Measurements from ENCODE around the gene SYT10. TPM values are rescaled to one million over a fixed set of nuclear protein-coding genes. Genes with fewer than 3 reads are reported as not detected.

The SYT10 gene, protein sequence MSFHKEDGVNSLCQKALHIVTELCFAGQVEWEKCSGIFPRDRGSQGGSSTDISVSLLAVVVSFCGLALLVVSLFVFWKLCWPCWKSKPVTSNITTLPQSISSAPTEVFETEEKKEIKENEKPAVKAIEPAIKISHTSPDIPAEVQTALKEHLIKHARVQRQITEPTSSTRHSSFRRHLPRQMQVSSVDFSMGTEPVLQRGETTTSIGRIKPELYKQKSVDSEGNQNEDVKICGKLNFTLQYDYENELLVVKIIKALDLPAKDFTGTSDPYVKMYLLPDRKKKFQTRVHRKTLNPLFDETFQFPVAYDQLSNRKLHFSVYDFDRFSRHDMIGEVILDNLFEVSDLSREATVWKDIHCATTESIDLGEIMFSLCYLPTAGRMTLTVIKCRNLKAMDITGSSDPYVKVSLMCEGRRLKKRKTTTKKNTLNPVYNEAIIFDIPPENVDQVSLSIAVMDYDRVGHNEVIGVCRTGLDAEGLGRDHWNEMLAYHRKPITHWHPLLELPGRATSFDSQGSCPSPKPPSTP
- not detected for total RNA-seq
- polyA plus RNA-seq = under 1 TPM in 1 of 3 donors, not detected in 2; 0.03 TPM
- long read RNA-seq, donor 1 = 0 reads
- long read RNA-seq, donor 2 = 0 reads

DNA sequence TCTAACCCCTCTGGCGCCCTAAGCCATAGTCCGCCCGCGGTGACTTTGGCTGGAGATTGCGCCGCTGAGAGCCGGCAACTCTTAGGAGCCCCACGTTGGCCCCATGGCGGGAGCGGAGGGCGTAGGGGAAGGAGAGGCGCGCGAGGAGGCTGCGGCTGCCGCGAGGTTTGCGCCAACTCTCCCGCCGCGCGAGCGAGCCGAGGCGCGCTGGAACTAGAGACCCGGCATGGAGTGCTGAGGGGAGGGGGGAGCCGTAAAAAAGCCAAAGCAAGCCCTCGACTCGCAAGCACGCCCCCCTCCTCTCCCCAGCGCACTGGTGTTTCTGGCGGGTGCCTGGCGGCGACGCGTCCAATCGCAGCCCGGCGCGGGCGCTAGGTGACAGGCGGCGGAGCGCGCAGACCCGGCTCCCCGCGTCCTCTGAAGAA is at the start of gene SYT10:
Gene SYT10, minus strand, starts transcription at position 233 of the 425 bp plus-strand sequence. CDS start 297 bp downstream, outside the sequence.
- no peak within 1 kb of the TSS for H3K27ac ChIP-seq
- TF ChIP-seq, protein P1, sequence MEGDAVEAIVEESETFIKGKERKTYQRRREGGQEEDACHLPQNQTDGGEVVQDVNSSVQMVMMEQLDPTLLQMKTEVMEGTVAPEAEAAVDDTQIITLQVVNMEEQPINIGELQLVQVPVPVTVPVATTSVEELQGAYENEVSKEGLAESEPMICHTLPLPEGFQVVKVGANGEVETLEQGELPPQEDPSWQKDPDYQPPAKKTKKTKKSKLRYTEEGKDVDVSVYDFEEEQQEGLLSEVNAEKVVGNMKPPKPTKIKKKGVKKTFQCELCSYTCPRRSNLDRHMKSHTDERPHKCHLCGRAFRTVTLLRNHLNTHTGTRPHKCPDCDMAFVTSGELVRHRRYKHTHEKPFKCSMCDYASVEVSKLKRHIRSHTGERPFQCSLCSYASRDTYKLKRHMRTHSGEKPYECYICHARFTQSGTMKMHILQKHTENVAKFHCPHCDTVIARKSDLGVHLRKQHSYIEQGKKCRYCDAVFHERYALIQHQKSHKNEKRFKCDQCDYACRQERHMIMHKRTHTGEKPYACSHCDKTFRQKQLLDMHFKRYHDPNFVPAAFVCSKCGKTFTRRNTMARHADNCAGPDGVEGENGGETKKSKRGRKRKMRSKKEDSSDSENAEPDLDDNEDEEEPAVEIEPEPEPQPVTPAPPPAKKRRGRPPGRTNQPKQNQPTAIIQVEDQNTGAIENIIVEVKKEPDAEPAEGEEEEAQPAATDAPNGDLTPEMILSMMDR (IDR thresholded peaks at IDR 0.05 in 8 of 11, conservative IDR thresholded peaks at IDR 0.05 in 3 of 11) = no peak
- TF ChIP-seq POLR2AphosphoS5 (IDR thresholded peaks at IDR 0.05) (no peak), POLR2A (IDR thresholded peaks at IDR 0.05) (no peak)
- intact Hi-C loops (cut with DNase I; ENCODE audit: low total_unique reads) = no loop called here
- peaks cover 0 to 17% (median 11%) of the 10 kb centered on the region in 6 donors for H3K4me1 ChIP-seq
- 1 to 7% (median 4%) methylated on average over 17 to 49 of the region's 49 CpGs for WGBS, 5 donors
- H3K27me3 ChIP-seq (replicated peaks in 1 of 7) = peaks cover 0 to 48% (median 19%) of the 10 kb centered on the region in 7 donors
- no peaks in the 10 kb centered on the region for H3K9me3 ChIP-seq
- no peaks in the 10 kb centered on the region for H3K36me3 ChIP-seq
- peak; percentile 58 for DNase-seq
- peak within 1 kb of the TSS; percentile 27 to 69 (median 46) for H3K4me3 ChIP-seq

DNA sequence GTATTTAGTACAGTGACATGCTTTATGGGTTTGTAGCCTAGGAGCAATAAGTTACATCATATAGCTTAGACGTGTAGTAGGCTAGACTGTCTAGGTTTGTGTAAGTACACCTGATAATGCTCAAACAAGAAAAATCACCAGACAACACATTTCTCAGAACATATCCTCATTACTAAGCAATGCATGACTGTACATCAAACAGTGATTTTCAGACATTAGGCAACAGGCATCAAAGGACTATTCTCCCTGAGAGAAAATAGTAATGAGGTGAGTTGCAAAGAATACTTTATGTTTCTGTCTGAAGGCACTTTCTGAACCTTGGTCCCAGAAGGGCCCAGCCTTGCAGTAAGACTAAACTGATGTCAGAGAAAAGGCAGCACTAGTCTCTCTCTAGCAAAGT is 48.4 kb upstream of the SYT10 start:
- no peak for DNase-seq
- H3K36me3 ChIP-seq = no peaks in the 10 kb centered on the region
- TF ChIP-seq POLR2A (IDR thresholded peaks at IDR 0.05) (no peak), POLR2AphosphoS5 (IDR thresholded peaks at IDR 0.05) (no peak)
- TF ChIP-seq, protein P1 (IDR thresholded peaks at IDR 0.05 in 8 of 11, conservative IDR thresholded peaks at IDR 0.05 in 3 of 11) = no peak
- H3K4me1 ChIP-seq = no peaks in the 10 kb centered on the region
- intact Hi-C loops (cut with DNase I; ENCODE audit: low total_unique reads) = no loop called here
- WGBS, 5 donors = 57 to 72% (median 63%) methylated on average over 1 of the region's 1 CpG
- no peak overlapping the region for H3K27ac ChIP-seq
- H3K4me3 ChIP-seq = no peak overlapping the region
- H3K27me3 ChIP-seq (replicated peaks in 1 of 7) = peaks cover 0 to 3% (median 0%) of the 10 kb centered on the region in 7 donors
- H3K9me3 ChIP-seq = peaks cover 0 to 17% (median 9%) of the 10 kb centered on the region in 8 donors

DNA sequence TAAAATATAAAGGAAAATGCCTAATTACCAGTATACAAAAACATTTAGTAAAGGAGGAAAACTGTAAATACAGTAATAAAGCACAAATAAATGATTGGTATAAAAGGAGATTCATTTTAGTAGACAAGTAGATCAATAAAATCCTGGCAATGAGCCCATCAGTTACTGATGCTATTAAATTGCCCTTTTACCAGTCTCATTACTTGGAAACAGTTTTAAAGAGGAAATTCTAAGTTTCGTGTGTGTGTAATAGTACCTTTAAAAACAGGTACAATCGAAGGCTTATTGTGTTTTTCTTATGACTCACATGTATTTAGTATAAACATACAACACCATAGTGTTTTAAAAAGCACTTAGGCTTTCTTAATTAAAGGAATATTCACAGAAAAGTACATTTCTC is 46.4 kb upstream of the SYT10 start:
- intact Hi-C loops (cut with DNase I; ENCODE audit: low total_unique reads) = no loop called here
- no peaks in the 10 kb centered on the region for H3K4me1 ChIP-seq
- H3K36me3 ChIP-seq = no peaks in the 10 kb centered on the region
- no peak for DNase-seq
- TF ChIP-seq POLR2AphosphoS5 (IDR thresholded peaks at IDR 0.05) = no peak
- TF ChIP-seq, protein P1 (IDR thresholded peaks at IDR 0.05 in 8 of 11, conservative IDR thresholded peaks at IDR 0.05 in 3 of 11) = no peak
- 63 to 73% (median 70%) methylated on average over 2 of the region's 2 CpGs for WGBS, 5 donors
- peaks cover 0 to 3% (median 0%) of the 10 kb centered on the region in 7 donors for H3K27me3 ChIP-seq (replicated peaks in 1 of 7)
- no peak overlapping the region for H3K4me3 ChIP-seq
- no peak overlapping the region for H3K27ac ChIP-seq
- peaks cover 0 to 6% (median 0%) of the 10 kb centered on the region in 8 donors for H3K9me3 ChIP-seq

DNA sequence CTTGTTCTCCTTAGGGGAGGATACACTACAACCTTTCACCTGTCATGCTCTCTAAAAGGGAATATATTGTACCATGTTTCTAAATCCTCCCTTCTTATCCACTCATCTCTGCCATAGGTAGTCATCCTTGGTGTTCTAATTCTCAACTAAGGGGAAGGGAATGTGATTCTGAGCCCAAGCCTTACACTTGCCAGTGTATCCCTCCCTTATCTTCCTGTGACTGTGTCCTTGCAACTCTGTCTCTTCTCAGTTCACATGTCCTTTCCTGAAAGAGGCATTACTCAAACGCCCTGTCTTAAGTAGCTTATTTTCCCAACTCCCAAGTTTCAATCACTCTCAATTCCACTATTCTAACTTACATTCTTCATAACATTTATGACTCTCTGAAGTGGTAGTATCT is 44.5 kb upstream of the SYT10 start:
- intact Hi-C loops (cut with DNase I; ENCODE audit: low total_unique reads) = no loop called here
- no peak overlapping the region for H3K4me3 ChIP-seq
- TF ChIP-seq, protein P1 (IDR thresholded peaks at IDR 0.05 in 8 of 11, conservative IDR thresholded peaks at IDR 0.05 in 3 of 11) = no peak
- TF ChIP-seq POLR2AphosphoS5 (IDR thresholded peaks at IDR 0.05) (no peak), POLR2A (IDR thresholded peaks at IDR 0.05) (no peak)
- 32 to 61% (median 56%) methylated on average over 1 of the region's 1 CpG for WGBS, 5 donors
- H3K27ac ChIP-seq = no peak overlapping the region
- no peaks in the 10 kb centered on the region for H3K36me3 ChIP-seq
- peaks cover 0 to 2% (median 0%) of the 10 kb centered on the region in 8 donors for H3K9me3 ChIP-seq
- H3K27me3 ChIP-seq (replicated peaks in 1 of 7) = peaks cover 0 to 3% (median 0%) of the 10 kb centered on the region in 7 donors
- no peak for DNase-seq
- no peaks in the 10 kb centered on the region for H3K4me1 ChIP-seq

Data from spleen (tissue), 13 donors.